Measurements from ENCODE around the gene RAD51B.

- TF ChIP-seq CTCF (conservative IDR thresholded peaks at IDR 0.05; ENCODE audit: low read depth, low read length) = no peak
- TF ChIP-seq EZH2 (IDR thresholded peaks at IDR 0.05; ENCODE audit: low read length, unreplicated experiment) = no peak
Observed at GRCh38 chr14:68550338-68550715, 730.7 kb downstream of the RAD51B start.

Data from PC-3 (cell line).